ENCODE results near the gene SERPINA5. TPM values are rescaled to one million over a fixed set of nuclear protein-coding genes. Genes with fewer than 3 reads are reported as not detected.

The SERPINA5 gene
- total and polyA plus RNA-seq, 2 of the 13 experiments (the other 11 are each of a cell fraction or from before 2014, with no cell fraction given) = 449 to 498 TPM

DNA sequence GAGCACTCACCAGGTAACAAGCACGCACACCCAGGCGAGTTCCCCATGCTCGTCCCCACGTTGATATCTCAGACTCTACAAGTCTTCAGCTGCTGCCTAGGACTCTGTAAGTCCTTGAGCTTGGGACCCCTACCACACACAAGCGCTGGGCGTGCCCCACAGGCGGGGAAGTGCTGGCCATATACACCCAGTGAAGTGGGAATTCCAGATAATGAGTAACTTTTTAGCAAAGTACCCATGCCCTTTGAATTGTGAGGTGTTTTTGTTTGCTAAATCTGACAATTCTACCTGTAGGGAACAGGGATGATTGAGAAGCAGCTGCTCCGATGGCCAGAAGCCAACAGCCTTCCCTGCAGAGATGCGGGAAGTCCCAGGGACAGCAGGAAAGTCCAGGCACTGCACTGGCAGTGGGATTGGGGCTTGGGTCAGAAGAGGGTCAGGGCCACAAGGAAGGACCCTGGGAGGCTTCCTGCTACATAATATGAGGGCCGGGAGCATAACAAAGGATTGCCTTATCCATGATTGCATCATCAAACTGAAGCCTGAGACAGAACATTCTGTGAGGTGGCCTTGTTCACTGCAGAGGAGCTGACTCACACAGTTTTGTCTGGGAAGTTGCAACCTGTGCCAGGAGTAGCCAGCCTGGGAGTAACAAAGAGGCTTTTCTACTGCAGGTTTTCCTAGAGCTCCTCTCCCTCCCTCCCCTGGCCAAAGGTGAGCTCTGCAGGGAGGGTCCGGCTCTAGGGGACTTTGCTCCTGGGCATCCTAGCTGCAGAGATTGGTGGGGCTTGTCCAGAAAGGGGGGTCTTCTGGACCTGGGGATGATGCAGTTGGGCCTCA is 17.8 kb downstream of the SERPINA5 start (continued):
- TF ChIP-seq, protein P1, sequence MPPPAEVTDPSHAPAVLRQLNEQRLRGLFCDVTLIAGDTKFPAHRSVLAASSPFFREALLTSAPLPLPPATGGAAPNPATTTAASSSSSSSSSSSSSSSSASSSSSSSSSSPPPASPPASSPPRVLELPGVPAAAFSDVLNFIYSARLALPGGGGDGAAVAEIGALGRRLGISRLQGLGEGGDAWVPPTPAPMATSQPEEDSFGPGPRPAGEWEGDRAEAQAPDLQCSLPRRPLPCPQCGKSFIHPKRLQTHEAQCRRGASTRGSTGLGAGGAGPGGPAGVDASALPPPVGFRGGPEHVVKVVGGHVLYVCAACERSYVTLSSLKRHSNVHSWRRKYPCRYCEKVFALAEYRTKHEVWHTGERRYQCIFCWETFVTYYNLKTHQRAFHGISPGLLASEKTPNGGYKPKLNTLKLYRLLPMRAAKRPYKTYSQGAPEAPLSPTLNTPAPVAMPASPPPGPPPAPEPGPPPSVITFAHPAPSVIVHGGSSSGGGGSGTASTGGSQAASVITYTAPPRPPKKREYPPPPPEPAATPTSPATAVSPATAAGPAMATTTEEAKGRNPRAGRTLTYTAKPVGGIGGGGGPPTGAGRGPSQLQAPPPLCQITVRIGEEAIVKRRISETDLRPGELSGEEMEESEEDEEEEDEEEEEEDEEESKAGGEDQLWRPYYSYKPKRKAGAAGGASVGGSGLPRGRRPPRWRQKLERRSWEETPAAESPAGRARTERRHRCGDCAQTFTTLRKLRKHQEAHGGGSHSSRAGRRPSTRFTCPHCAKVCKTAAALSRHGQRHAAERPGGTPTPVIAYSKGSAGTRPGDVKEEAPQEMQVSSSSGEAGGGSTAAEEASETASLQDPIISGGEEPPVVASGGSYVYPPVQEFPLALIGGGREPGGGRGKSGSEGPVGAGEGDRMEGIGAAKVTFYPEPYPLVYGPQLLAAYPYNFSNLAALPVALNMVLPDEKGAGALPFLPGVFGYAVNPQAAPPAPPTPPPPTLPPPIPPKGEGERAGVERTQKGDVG (CRISPR knock-in tag; IDR thresholded peaks at IDR 0.05; ENCODE audit: borderline replicate concordance) = peak; percentile 94
- peak; percentile 2 for TF ChIP-seq STAG1 (CRISPR knock-in tag; IDR thresholded peaks at IDR 0.05)
- TF ChIP-seq RARG (CRISPR knock-in tag; IDR thresholded peaks at IDR 0.05; ENCODE audit: low read depth) = 0 out of 2 replicates have a peak, but pooled peaks have one; percentile 24
- TF ChIP-seq, protein P2, sequence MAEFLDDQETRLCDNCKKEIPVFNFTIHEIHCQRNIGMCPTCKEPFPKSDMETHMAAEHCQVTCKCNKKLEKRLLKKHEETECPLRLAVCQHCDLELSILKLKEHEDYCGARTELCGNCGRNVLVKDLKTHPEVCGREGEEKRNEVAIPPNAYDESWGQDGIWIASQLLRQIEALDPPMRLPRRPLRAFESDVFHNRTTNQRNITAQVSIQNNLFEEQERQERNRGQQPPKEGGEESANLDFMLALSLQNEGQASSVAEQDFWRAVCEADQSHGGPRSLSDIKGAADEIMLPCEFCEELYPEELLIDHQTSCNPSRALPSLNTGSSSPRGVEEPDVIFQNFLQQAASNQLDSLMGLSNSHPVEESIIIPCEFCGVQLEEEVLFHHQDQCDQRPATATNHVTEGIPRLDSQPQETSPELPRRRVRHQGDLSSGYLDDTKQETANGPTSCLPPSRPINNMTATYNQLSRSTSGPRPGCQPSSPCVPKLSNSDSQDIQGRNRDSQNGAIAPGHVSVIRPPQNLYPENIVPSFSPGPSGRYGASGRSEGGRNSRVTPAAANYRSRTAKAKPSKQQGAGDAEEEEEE (CRISPR knock-in tag; IDR thresholded peaks at IDR 0.05; ENCODE audit: borderline replicate concordance) = 0 out of 2 replicates have a peak, but pooled peaks have one; percentile 24
- TF ChIP-seq, protein P3, sequence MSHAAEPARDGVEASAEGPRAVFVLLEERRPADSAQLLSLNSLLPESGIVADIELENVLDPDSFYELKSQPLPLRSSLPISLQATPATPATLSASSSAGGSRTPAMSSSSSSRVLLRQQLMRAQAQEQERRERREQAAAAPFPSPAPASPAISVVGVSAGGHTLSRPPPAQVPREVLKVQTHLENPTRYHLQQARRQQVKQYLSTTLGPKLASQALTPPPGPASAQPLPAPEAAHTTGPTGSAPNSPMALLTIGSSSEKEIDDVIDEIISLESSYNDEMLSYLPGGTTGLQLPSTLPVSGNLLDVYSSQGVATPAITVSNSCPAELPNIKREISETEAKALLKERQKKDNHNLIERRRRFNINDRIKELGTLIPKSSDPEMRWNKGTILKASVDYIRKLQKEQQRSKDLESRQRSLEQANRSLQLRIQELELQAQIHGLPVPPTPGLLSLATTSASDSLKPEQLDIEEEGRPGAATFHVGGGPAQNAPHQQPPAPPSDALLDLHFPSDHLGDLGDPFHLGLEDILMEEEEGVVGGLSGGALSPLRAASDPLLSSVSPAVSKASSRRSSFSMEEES (CRISPR knock-in tag; IDR thresholded peaks at IDR 0.05) = peak; percentile 82
- TF ChIP-seq SIN3A (IDR thresholded peaks at IDR 0.05; ENCODE audit: borderline replicate concordance, low read depth, low read length) = no peak; the same call in 1 of the 2 replicates
- TF ChIP-seq, protein P4, sequence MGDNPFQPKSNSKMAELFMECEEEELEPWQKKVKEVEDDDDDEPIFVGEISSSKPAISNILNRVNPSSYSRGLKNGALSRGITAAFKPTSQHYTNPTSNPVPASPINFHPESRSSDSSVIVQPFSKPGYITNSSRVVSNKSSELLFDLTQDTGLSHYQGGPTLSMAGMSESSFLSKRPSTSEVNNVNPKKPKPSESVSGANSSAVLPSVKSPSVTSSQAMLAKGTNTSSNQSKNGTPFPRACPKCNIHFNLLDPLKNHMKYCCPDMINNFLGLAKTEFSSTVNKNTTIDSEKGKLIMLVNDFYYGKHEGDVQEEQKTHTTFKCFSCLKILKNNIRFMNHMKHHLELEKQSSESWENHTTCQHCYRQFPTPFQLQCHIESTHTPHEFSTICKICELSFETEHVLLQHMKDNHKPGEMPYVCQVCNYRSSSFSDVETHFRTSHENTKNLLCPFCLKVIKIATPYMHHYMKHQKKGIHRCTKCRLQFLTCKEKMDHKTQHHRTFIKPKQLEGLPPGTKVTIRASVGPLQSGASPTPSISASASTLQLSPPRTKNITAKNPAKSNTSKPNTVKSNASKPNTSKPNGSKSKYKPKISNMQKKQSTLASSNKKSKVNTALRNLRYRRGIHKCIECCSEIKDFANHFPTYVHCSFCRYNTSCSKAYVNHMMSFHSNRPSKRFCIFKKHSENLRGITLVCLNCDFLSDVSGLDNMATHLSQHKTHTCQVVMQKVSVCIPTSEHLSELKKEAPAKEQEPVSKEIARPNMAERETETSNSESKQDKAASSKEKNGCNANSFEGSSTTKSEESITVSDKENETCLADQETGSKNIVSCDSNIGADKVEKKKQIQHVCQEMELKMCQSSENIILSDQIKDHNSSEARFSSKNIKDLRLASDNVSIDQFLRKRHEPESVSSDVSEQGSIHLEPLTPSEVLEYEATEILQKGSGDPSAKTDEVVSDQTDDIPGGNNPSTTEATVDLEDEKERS (CRISPR knock-in tag; IDR thresholded peaks at IDR 0.05) = peak; percentile 89
- peak; percentile 44; the same call in 1 of the 2 replicates for TF ChIP-seq ZNF24 (IDR thresholded peaks at IDR 0.05)
